GM23338 (cell line): Measurements from ENCODE around the gene STON2. TPM values are rescaled to one million over a fixed set of nuclear protein-coding genes. Genes with fewer than 3 reads are reported as not detected.

Experiments used
- ATAC-seq: fragments of 200-7000 bp; cut with Tn5 transposase; 3 replicates; pipeline ENCODE4 v1.9.1; 2020
- DNase-seq: peaks from one replicate; pipeline ENCODE4 v3.0.0-alpha.2; 2015; ENCODE audit warnings: low spot score
- H2AFZ ChIP-seq: fragments of 200-600 bp; sonication (generic); 2 replicates; pipeline ENCODE4 v1.8.0; 2016; ENCODE audit warnings: antibody characterized with exemption, mild to moderate bottlenecking, moderate library complexity
- H3F3A ChIP-seq: fragments of 200-600 bp; sonication (generic); replicated peaks from 2 replicates; pipeline ENCODE4 v1.8.0; 2017; ENCODE audit warnings: antibody characterized with exemption, mixed run types, low read depth
- H3K27ac ChIP-seq: fragments of 200-600 bp; sonication (generic); 2 replicates; pipeline ENCODE4 v1.6.1; 2016; ENCODE audit warnings: low read depth
- H3K27me3 ChIP-seq: fragments of 200-600 bp; sonication (generic); 2 replicates; pipeline ENCODE4 v1.8.0; 2016; ENCODE audit warnings: mild to moderate bottlenecking, mixed run types, moderate library complexity; ENCODE audit not compliant: insufficient read depth
- H3K36me3 ChIP-seq: fragments of 200-600 bp; sonication (generic); 2 replicates; pipeline ENCODE4 v1.8.0; 2016; ENCODE audit warnings: mild to moderate bottlenecking; ENCODE audit not compliant: insufficient read depth
- H3K4me1 ChIP-seq: fragments of 200-600 bp; sonication (generic); 2 replicates; pipeline ENCODE4 v1.8.0; 2016; ENCODE audit warnings: mild to moderate bottlenecking, moderate library complexity; ENCODE audit not compliant: insufficient read depth
- H3K4me2 ChIP-seq: fragments of 200-600 bp; sonication (generic); 2 replicates; pipeline ENCODE4 v1.7.1; 2017; ENCODE audit warnings: mixed run types
- H3K4me3 ChIP-seq: fragments of 200-600 bp; sonication (generic); 2 replicates; pipeline ENCODE4 v1.6.1; 2016; ENCODE audit warnings: mixed run types
- H3K79me2 ChIP-seq: fragments of 200-600 bp; sonication (generic); replicated peaks from 2 replicates; pipeline ENCODE4 v1.8.0; 2017; ENCODE audit warnings: mild to moderate bottlenecking; ENCODE audit not compliant: insufficient read depth
- H3K9me2 ChIP-seq: fragments of 200-600 bp; sonication (generic); 2 replicates; pipeline ENCODE4 v1.8.0; 2017; ENCODE audit not compliant: insufficient read depth
- H4K20me1 ChIP-seq: fragments of 200-600 bp; sonication (generic); replicated peaks from 2 replicates; pipeline ENCODE4 v1.8.0; 2017; ENCODE audit warnings: mild to moderate bottlenecking; ENCODE audit not compliant: insufficient read depth
- H3K27ac Mint-ChIP-seq: 2 replicates; pipeline ENCODE4 v1.8.0; 2020; ENCODE audit warnings: inconsistent platforms, mild to moderate bottlenecking, moderate library complexity, mixed read lengths
- H3K27me3 Mint-ChIP-seq: 3 replicates; pipeline ENCODE4 v1.8.0; 2022; ENCODE audit warnings: low read depth, mild to moderate bottlenecking, moderate library complexity, mixed read lengths, inconsistent platforms; ENCODE audit not compliant: insufficient read depth, poor library complexity
- H3K36me3 Mint-ChIP-seq: 3 replicates; pipeline ENCODE4 v1.8.0; 2021; ENCODE audit warnings: low read depth, mild to moderate bottlenecking, inconsistent platforms, moderate library complexity, mixed read lengths
- H3K4me1 Mint-ChIP-seq: 3 replicates; pipeline ENCODE4 v1.8.0; 2020; ENCODE audit warnings: mild to moderate bottlenecking, inconsistent platforms, mixed read lengths
- H3K4me3 Mint-ChIP-seq: 3 replicates; pipeline ENCODE4 v1.8.0; 2021; ENCODE audit warnings: moderate library complexity, mild to moderate bottlenecking, inconsistent platforms, mixed read lengths
- H3K9me3 Mint-ChIP-seq: 3 replicates; pipeline ENCODE4 v1.8.0; 2020; ENCODE audit warnings: moderate library complexity, mild to moderate bottlenecking, inconsistent platforms, mixed read lengths
- EZH2 ChIP-seq: fragments of 200-600 bp; sonication (generic); IDR thresholded peaks from one replicate; pipeline ENCODE4 v1.8.0; 2017; ENCODE audit warnings: antibody characterized with exemption, mild to moderate bottlenecking, low read depth; ENCODE audit not compliant: unreplicated experiment
- EZH2phosphoT487 ChIP-seq: fragments of 200-600 bp; sonication (generic); IDR thresholded peaks from one replicate; pipeline ENCODE4 v1.8.1; 2018; ENCODE audit warnings: antibody characterized with exemption; ENCODE audit not compliant: unreplicated experiment
- NANOG ChIP-seq: IDR thresholded peaks from 2 replicates; pipeline ENCODE4 v1.6.1; 2016; ENCODE audit warnings: antibody characterized with exemption, borderline replicate concordance
- POLR2AphosphoS5 ChIP-seq: IDR thresholded peaks from 2 replicates; pipeline ENCODE4 v1.6.1; 2016; ENCODE audit warnings: antibody characterized with exemption, low read depth
- ZNF114 ChIP-seq: fragments of 250-450 bp; sonication (Bioruptor Pico); IDR thresholded peaks from 2 replicates; pipeline ENCODE4 v1.5.0; 2020; ENCODE audit warnings: mild to moderate bottlenecking, moderate library complexity
- ZNF331 ChIP-seq: fragments of 250-450 bp; sonication (Bioruptor Pico); IDR thresholded peaks from 2 replicates; pipeline ENCODE4 v1.5.0; 2020; ENCODE audit warnings: low read depth, mild to moderate bottlenecking, moderate library complexity
- polyA plus RNA-seq: library from polyadenylated mRNA; unstranded; fragments of >200 nt; fragmentation: Nextera tagmentation; extraction: Ambion mirVana; gene quantifications from 2 replicates; pipeline ENCODE4 v1.2.1, GENCODE V29; 2016
- total RNA-seq: library from RNA; depleted of rRNA; stranded (reverse); fragments of >200 nt; shearing (Covaris generic); gene quantifications from 2 replicates; pipeline ENCODE4 v1.2.3, GENCODE V29; 2014
- TF ChIP-seq, protein P1 (sequence below): IDR thresholded peaks from one replicate; pipeline ENCODE4 v1.6.1; 2018; ENCODE audit warnings: antibody characterized with exemption; ENCODE audit not compliant: unreplicated experiment
- TF ChIP-seq, protein P2 (sequence below): IDR thresholded peaks from 2 replicates; pipeline ENCODE4 v1.6.1; 2016; ENCODE audit warnings: antibody characterized with exemption
- TF ChIP-seq, protein P3 (sequence below): fragments of 250-450 bp; sonication (Bioruptor Pico); IDR thresholded peaks from 2 replicates; pipeline ENCODE4 v1.5.0; 2020; ENCODE audit warnings: mild to moderate bottlenecking, moderate library complexity

Gene STON2
- total and polyA plus RNA-seq, 2 experiments from 2014 or later, result 8.2 to 71.0 TPM

DNA sequence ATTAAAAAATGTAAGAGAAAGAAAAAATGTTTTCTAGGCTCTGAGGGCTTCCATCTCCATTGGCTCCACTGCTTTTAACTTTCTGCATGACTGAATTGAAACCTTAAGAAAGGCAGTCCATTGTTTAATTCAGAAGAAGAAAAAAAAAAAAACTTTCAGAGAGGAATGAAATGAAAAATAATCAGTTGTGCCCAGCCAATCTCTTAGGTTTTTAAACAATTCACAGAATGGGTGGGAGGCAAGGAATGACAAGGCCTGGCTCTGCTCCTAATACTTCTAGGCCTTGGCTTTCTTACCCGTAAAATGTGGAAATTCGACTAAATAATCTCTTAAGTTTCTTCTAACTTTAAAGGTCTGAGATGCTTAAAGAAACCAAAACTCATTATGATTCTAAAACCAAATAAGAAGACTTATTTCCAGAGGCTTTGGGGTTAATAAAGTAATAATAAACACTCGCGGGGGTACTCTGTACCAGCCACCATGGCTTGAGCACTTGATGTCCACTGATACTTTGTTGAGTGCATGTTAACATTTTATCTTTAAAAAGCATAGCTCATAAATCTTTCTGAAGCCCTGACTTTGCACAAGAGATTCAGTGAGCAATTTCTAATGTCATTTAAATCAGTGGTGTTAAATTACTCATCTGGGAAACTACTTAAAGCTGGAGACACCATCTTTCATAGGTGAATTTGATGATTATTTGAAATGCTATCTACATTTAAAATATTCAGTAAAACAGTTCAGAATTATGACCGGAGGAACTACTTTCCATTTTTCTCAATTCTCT, 49.6 kb downstream of the STON2 start (continued):
- TF ChIP-seq, protein P1, sequence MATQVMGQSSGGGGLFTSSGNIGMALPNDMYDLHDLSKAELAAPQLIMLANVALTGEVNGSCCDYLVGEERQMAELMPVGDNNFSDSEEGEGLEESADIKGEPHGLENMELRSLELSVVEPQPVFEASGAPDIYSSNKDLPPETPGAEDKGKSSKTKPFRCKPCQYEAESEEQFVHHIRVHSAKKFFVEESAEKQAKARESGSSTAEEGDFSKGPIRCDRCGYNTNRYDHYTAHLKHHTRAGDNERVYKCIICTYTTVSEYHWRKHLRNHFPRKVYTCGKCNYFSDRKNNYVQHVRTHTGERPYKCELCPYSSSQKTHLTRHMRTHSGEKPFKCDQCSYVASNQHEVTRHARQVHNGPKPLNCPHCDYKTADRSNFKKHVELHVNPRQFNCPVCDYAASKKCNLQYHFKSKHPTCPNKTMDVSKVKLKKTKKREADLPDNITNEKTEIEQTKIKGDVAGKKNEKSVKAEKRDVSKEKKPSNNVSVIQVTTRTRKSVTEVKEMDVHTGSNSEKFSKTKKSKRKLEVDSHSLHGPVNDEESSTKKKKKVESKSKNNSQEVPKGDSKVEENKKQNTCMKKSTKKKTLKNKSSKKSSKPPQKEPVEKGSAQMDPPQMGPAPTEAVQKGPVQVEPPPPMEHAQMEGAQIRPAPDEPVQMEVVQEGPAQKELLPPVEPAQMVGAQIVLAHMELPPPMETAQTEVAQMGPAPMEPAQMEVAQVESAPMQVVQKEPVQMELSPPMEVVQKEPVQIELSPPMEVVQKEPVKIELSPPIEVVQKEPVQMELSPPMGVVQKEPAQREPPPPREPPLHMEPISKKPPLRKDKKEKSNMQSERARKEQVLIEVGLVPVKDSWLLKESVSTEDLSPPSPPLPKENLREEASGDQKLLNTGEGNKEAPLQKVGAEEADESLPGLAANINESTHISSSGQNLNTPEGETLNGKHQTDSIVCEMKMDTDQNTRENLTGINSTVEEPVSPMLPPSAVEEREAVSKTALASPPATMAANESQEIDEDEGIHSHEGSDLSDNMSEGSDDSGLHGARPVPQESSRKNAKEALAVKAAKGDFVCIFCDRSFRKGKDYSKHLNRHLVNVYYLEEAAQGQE, result no peak
- no peak for TF ChIP-seq EZH2phosphoT487
- no peak for TF ChIP-seq NANOG
- no peak for TF ChIP-seq ZNF331 (CRISPR knock-in tag)

DNA sequence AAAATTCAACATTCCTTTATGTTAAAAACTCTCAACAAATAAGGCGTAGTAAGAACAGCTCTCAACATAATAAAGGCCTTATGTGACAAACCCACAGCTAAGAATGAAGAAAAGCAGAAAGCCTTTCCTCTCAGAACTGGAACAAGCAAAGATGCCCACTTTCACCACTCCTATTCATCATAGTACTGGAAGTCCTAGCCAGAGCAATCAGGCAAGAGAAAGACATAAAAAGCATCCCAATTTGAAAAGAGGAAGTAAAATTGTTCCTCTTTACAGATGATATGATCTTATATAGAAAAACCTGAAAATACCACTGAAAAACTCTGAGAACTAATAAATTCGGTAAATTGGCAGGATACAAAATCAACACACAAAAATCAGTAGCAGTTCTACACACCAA, 52.1 kb downstream of the STON2 start:
- Mint-ChIP-seq H3K27ac (no peak overlapping the region), H3K4me3 (no peak overlapping the region), H3K27me3 (no peaks in the 10 kb centered on the region), H3K4me1 (peaks cover 14% of the 10 kb centered on the region; the same call in 2 of the 3 replicates), H3K36me3 (no peaks in the 10 kb centered on the region), H3K9me3 (no peaks in the 10 kb centered on the region)
- H3K4me1 ChIP-seq, result 0 out of 2 replicates have a peak, but pooled peaks cover 5% of the 10 kb centered on the region
- no peaks in the 10 kb centered on the region for H3K9me2 ChIP-seq
- no peak overlapping the region for H2AFZ ChIP-seq
- H3K27ac ChIP-seq, result no peak overlapping the region
- no peaks in the 10 kb centered on the region for H3F3A ChIP-seq
- H3K36me3 ChIP-seq, result no peaks in the 10 kb centered on the region
- H3K27me3 ChIP-seq, result no peaks in the 10 kb centered on the region
- H4K20me1 ChIP-seq, result 0 out of 2 replicates have a peak, but pooled peaks cover 9% of the 10 kb centered on the region
- H3K4me3 ChIP-seq, result no peak overlapping the region
- ATAC-seq, result no peak
- no peak for DNase-seq
- peaks cover 45% of the 10 kb centered on the region for H3K79me2 ChIP-seq
- H3K4me2 ChIP-seq, result no peak overlapping the region
- TF ChIP-seq, protein P2, sequence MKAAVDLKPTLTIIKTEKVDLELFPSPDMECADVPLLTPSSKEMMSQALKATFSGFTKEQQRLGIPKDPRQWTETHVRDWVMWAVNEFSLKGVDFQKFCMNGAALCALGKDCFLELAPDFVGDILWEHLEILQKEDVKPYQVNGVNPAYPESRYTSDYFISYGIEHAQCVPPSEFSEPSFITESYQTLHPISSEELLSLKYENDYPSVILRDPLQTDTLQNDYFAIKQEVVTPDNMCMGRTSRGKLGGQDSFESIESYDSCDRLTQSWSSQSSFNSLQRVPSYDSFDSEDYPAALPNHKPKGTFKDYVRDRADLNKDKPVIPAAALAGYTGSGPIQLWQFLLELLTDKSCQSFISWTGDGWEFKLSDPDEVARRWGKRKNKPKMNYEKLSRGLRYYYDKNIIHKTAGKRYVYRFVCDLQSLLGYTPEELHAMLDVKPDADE, result no peak
- TF ChIP-seq ZNF114 (CRISPR knock-in tag) (no peak), POLR2AphosphoS5 (no peak), EZH2 (no peak), ZNF331 (CRISPR knock-in tag) (no peak), EZH2phosphoT487 (no peak)
- TF ChIP-seq, protein P1, result no peak
- TF ChIP-seq, protein P3, sequence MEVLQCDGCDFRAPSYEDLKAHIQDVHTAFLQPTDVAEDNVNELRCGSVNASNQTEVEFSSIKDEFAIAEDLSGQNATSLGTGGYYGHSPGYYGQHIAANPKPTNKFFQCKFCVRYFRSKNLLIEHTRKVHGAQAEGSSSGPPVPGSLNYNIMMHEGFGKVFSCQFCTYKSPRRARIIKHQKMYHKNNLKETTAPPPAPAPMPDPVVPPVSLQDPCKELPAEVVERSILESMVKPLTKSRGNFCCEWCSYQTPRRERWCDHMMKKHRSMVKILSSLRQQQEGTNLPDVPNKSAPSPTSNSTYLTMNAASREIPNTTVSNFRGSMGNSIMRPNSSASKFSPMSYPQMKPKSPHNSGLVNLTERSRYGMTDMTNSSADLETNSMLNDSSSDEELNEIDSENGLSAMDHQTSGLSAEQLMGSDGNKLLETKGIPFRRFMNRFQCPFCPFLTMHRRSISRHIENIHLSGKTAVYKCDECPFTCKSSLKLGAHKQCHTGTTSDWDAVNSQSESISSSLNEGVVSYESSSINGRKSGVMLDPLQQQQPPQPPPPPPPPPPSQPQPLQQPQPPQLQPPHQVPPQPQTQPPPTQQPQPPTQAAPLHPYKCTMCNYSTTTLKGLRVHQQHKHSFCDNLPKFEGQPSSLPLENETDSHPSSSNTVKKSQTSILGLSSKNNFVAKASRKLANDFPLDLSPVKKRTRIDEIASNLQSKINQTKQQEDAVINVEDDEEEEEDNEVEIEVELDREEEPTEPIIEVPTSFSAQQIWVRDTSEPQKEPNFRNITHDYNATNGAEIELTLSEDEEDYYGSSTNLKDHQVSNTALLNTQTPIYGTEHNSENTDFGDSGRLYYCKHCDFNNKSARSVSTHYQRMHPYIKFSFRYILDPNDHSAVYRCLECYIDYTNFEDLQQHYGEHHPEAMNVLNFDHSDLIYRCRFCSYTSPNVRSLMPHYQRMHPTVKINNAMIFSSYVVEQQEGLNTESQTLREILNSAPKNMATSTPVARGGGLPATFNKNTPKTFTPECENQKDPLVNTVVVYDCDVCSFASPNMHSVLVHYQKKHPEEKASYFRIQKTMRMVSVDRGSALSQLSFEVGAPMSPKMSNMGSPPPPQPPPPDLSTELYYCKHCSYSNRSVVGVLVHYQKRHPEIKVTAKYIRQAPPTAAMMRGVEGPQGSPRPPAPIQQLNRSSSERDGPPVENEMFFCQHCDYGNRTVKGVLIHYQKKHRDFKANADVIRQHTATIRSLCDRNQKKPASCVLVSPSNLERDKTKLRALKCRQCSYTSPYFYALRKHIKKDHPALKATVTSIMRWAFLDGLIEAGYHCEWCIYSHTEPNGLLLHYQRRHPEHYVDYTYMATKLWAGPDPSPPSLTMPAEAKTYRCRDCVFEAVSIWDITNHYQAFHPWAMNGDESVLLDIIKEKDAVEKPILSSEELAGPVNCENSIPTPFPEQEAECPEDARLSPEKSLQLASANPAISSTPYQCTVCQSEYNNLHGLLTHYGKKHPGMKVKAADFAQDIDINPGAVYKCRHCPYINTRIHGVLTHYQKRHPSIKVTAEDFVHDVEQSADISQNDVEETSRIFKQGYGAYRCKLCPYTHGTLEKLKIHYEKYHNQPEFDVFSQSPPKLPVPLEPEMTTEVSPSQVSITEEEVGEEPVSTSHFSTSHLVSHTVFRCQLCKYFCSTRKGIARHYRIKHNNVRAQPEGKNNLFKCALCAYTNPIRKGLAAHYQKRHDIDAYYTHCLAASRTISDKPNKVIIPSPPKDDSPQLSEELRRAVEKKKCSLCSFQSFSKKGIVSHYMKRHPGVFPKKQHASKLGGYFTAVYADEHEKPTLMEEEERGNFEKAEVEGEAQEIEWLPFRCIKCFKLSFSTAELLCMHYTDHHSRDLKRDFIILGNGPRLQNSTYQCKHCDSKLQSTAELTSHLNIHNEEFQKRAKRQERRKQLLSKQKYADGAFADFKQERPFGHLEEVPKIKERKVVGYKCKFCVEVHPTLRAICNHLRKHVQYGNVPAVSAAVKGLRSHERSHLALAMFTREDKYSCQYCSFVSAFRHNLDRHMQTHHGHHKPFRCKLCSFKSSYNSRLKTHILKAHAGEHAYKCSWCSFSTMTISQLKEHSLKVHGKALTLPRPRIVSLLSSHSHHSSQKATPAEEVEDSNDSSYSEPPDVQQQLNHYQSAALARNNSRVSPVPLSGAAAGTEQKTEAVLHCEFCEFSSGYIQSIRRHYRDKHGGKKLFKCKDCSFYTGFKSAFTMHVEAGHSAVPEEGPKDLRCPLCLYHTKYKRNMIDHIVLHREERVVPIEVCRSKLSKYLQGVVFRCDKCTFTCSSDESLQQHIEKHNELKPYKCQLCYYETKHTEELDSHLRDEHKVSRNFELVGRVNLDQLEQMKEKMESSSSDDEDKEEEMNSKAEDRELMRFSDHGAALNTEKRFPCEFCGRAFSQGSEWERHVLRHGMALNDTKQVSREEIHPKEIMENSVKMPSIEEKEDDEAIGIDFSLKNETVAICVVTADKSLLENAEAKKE (CRISPR knock-in tag), result no peak
